GM06990 (cell line): Measurements from ENCODE around the gene SNRNP48.

Experiments
- DNase-seq: peaks from one replicate; pipeline ENCODE4 v3.0.0-alpha.2; 2011; ENCODE audit not compliant: insufficient read length; ENCODE audit errors: extremely low read depth
- H3K27me3 ChIP-seq: replicated peaks from 2 replicates; pipeline ENCODE4 v1.6.0; 2011; ENCODE audit warnings: low read length; ENCODE audit not compliant: control insufficient read depth, insufficient read depth
- H3K36me3 ChIP-seq: 2 replicates; pipeline ENCODE4 v1.5.1; 2011; ENCODE audit warnings: low read length; ENCODE audit not compliant: control insufficient read depth, insufficient read depth
- H3K4me3 ChIP-seq: replicated peaks from 2 replicates; pipeline ENCODE4 v1.5.1; 2011; ENCODE audit warnings: low read depth, mild to moderate bottlenecking, control low read depth, low read length
- CTCF ChIP-seq: IDR thresholded peaks from 2 replicates; pipeline ENCODE4 v1.5.1; 2011; ENCODE audit warnings: low read length, control low read depth, mild to moderate bottlenecking, inconsistent platforms; ENCODE audit not compliant: insufficient read depth, poor library complexity, severe bottlenecking

The SNRNP48 gene

GRCh38 chr6:7559651-7560385, 30.2 kb upstream of the SNRNP48 start:
- no peak for TF ChIP-seq CTCF
- no peak overlapping the region for H3K4me3 ChIP-seq
- no peaks in the 10 kb centered on the region for H3K36me3 ChIP-seq
- DNase-seq = no peak
- H3K27me3 ChIP-seq = no peaks in the 10 kb centered on the region; the same call in 1 of the 2 replicates

- no peaks in the 10 kb centered on the region; the same call in 1 of the 2 replicates for H3K27me3 ChIP-seq
- DNase-seq = no peak
- no peak for TF ChIP-seq CTCF
- no peak overlapping the region for H3K4me3 ChIP-seq
- H3K36me3 ChIP-seq = no peaks in the 10 kb centered on the region
Measured at GRCh38 chr6:7561153-7561964, 28.6 kb upstream of the SNRNP48 start.

- H3K4me3 ChIP-seq = no peak overlapping the region
- TF ChIP-seq CTCF = no peak
- H3K36me3 ChIP-seq = no peaks in the 10 kb centered on the region
- no peak for DNase-seq
- no peaks in the 10 kb centered on the region; the same call in 1 of the 2 replicates for H3K27me3 ChIP-seq
Measured at GRCh38 chr6:7562769-7563168, 27.2 kb upstream of the SNRNP48 start.

- no peak for DNase-seq
- Histone ChIP-seq H3K36me3 (no peaks in the 10 kb centered on the region), H3K4me3 (no peak overlapping the region), H3K27me3 (no peaks in the 10 kb centered on the region)
- no peak for TF ChIP-seq CTCF
Measured at GRCh38 chr6:7566107-7566506, 23.9 kb upstream of the SNRNP48 start.

- no peak for DNase-seq
- no peaks in the 10 kb centered on the region for H3K36me3 ChIP-seq
- no peak overlapping the region for H3K4me3 ChIP-seq
- H3K27me3 ChIP-seq = no peaks in the 10 kb centered on the region
- TF ChIP-seq CTCF = no peak
Measured at GRCh38 chr6:7566617-7567173, 23.3 kb upstream of the SNRNP48 start.
